SK-N-SH (cell line): Measurements from ENCODE around the gene CSF2RB. TPM values are rescaled to one million over a fixed set of nuclear protein-coding genes. Genes with fewer than 3 reads are reported as not detected.

ENCODE experiments used
- CTCF ChIA-PET: fragments of 300-600, 350-600 bp; formaldehyde crosslinking; extraction: SDS; loops from one replicate; lab custom pipeline; 2021; lab: Yijun Ruan, JAX
- POLR2A ChIA-PET: fragments of 350-600 bp; sonication (Branson Sonifier 250); formaldehyde crosslinking; extraction: SDS; loops from one replicate; lab custom pipeline; 2020; ENCODE audit warnings: antibody characterized with exemption, inconsistent platforms; lab: Yijun Ruan, JAX
- DNase-seq: peaks from one replicate; pipeline ENCODE4 v3.0.0; 2012
- H2AFZ ChIP-seq: fragments of 200-600 bp; sonication (generic); 2 replicates; pipeline ENCODE4 v1.8.1; 2016; ENCODE audit warnings: antibody characterized with exemption, mild to moderate bottlenecking, low read depth
- H3F3A ChIP-seq: fragments of 200-600 bp; sonication (generic); replicated peaks from 2 replicates; pipeline ENCODE3; 2016; ENCODE audit warnings: antibody characterized with exemption, mild to moderate bottlenecking; ENCODE audit not compliant: insufficient read depth
- H3K27ac ChIP-seq, 2 experiments: fragments of 200-500 bp in 1 of 2; fragments of 200-600 bp in 1 of 2; sonication (Bioruptor generic) in 1 of 2; sonication (generic), shearing (Covaris generic) in 1 of 2; 2 replicates each; pipeline versions ENCODE4 v1.5.1 to v1.6.1; 2014 to 2016; ENCODE audit warnings: low read depth in 2 of 2, inconsistent platforms in 1 of 2, low read length in 1 of 2, mild to moderate bottlenecking in 1 of 2, mixed read lengths in 1 of 2
- H3K27me3 ChIP-seq: fragments of 200-600 bp; sonication (generic), shearing (Covaris generic); 2 replicates; pipeline ENCODE4 v1.6.1; 2016; ENCODE audit warnings: mixed run types; ENCODE audit not compliant: insufficient read depth
- H3K36me3 ChIP-seq, 2 experiments: fragments of 200-500 bp in 1 of 2; fragments of 200-600 bp in 1 of 2; sonication (Bioruptor generic) in 1 of 2; sonication (generic) in 1 of 2; replicated peaks in 1 of 2; 2 replicates each; pipeline versions ENCODE3 to v1.5.1; 2014 to 2016; ENCODE audit warnings: low read length in 1 of 2, mild to moderate bottlenecking in 1 of 2; ENCODE audit not compliant: insufficient read depth in 2 of 2, control insufficient read depth in 1 of 2
- H3K4me1 ChIP-seq, 2 experiments: fragments of 200-500 bp in 1 of 2; fragments of 200-600 bp in 1 of 2; sonication (Bioruptor generic) in 1 of 2; sonication (generic), shearing (Covaris generic) in 1 of 2; 2 replicates each; pipeline versions ENCODE4 v1.5.1 to v1.6.1; 2014 to 2016; ENCODE audit warnings: low read depth in 1 of 2, low read length in 1 of 2, mixed run types in 1 of 2; ENCODE audit not compliant: insufficient read depth in 2 of 2, control insufficient read depth in 1 of 2
- H3K4me2 ChIP-seq: fragments of 200-600 bp; sonication (generic), shearing (Covaris generic); 2 replicates; pipeline ENCODE4 v1.6.1; 2017; ENCODE audit warnings: mixed run types
- H3K4me3 ChIP-seq, 2 experiments: fragments of 200-500 bp in 1 of 2; fragments of 200-600 bp in 1 of 2; sonication (Bioruptor generic) in 1 of 2; sonication (generic), shearing (Covaris generic) in 1 of 2; 2 replicates each; pipeline versions ENCODE4 v1.5.1 to v1.8.1; 2014 to 2016; ENCODE audit warnings: low read depth in 2 of 2, inconsistent platforms in 1 of 2, low read length in 1 of 2, mild to moderate bottlenecking in 1 of 2, mixed read lengths in 1 of 2, moderate library complexity in 1 of 2
- H3K79me2 ChIP-seq: fragments of 200-600 bp; sonication (generic); 2 replicates; pipeline ENCODE4 v1.8.1; 2017; ENCODE audit warnings: mild to moderate bottlenecking; ENCODE audit not compliant: insufficient read depth
- H3K9ac ChIP-seq: fragments of 200-600 bp; sonication (generic); 2 replicates; pipeline ENCODE4 v1.6.1; 2017; ENCODE audit warnings: mixed run types
- H3K9me2 ChIP-seq: fragments of 200-600 bp; sonication (generic); 2 replicates; pipeline ENCODE4 v1.6.1; 2017; ENCODE audit warnings: mixed run types
- H3K9me3 ChIP-seq: fragments of 200-600 bp; sonication (generic); 2 replicates; pipeline ENCODE4 v1.6.1; 2017; ENCODE audit warnings: mixed run types, mild to moderate bottlenecking, moderate library complexity
- H4K20me1 ChIP-seq: fragments of 200-600 bp; sonication (generic); 2 replicates; pipeline ENCODE4 v1.6.1; 2017; ENCODE audit warnings: mild to moderate bottlenecking, mixed run types; ENCODE audit not compliant: insufficient read depth
- GABPA ChIP-seq: IDR thresholded peaks from 2 replicates; pipeline ENCODE4 v1.4.0; 2012; ENCODE audit warnings: low read depth, mild to moderate bottlenecking
- MEF2A ChIP-seq: IDR thresholded peaks from 2 replicates; pipeline ENCODE4 v1.4.0; 2012; ENCODE audit warnings: low read depth, borderline replicate concordance
- NRF1 ChIP-seq: IDR thresholded peaks from 2 replicates; pipeline ENCODE4 v1.6.1; 2012; ENCODE audit warnings: low read depth, mild to moderate bottlenecking, low read length
- POLR2AphosphoS5 ChIP-seq: IDR thresholded peaks from 2 replicates; pipeline ENCODE4 v1.6.1; 2012; ENCODE audit warnings: low read depth, low read length
- RCOR1 ChIP-seq: fragments of 150-350 bp; IDR thresholded peaks from 2 replicates; pipeline ENCODE4 v1.6.1; 2017; ENCODE audit warnings: antibody characterized with exemption, low read length
- RFX5 ChIP-seq: IDR thresholded peaks from 2 replicates; pipeline ENCODE4 v1.6.1; 2012; ENCODE audit warnings: mild to moderate bottlenecking, improper control_type of control experiment, low read length
- RXRA ChIP-seq: IDR thresholded peaks from 2 replicates; pipeline ENCODE4 v1.4.0; 2012; ENCODE audit warnings: low read depth, mild to moderate bottlenecking, borderline replicate concordance
- SIN3A ChIP-seq: IDR thresholded peaks from 2 replicates; pipeline ENCODE4 v1.6.1; 2012; ENCODE audit warnings: low read depth, mild to moderate bottlenecking, low read length, moderate library complexity, borderline replicate concordance
- SMC3 ChIP-seq: IDR thresholded peaks from 2 replicates; pipeline ENCODE4 v1.6.1; 2012; ENCODE audit warnings: low read depth, low read length, improper control_type of control experiment
- YY1 ChIP-seq: IDR thresholded peaks from 2 replicates; pipeline ENCODE4 v1.4.0; 2012; ENCODE audit warnings: low read depth, mild to moderate bottlenecking
- WGBS: methylation state at CpG from one replicate; pipeline ENCODE4 v1.1.6; 2017; ENCODE audit warnings: low lambda C conversion rate; 5-methylcytosine and 5-hydroxymethylcytosine counted together
- polyA plus RNA-seq, 3 experiments: library from polyadenylated mRNA; depleted of rRNA; stranded (reverse); fragments of >200 nt; gene quantifications; 2 replicates each; pipeline ENCODE4 v1.2.3, GENCODE V29; 2012
- TF ChIP-seq, protein P1 (sequence below): fragments of 200-600 bp; sonication (generic); IDR thresholded peaks from 2 replicates; pipeline ENCODE4 v1.6.1; 2017; ENCODE audit warnings: antibody characterized with exemption, mild to moderate bottlenecking, moderate library complexity
- TF ChIP-seq, protein P2 (sequence below): fragments of 150-350 bp; IDR thresholded peaks from 2 replicates; pipeline ENCODE4 v1.6.1; 2017; ENCODE audit warnings: antibody characterized with exemption, low read length, low read depth, borderline replicate concordance
- TF ChIP-seq, protein P3 (sequence below): IDR thresholded peaks from 2 replicates; pipeline ENCODE4 v1.4.0; 2012; ENCODE audit warnings: low read depth, borderline replicate concordance
- TF ChIP-seq, protein P4 (sequence below): IDR thresholded peaks from 2 replicates; pipeline ENCODE4 v1.6.1; 2012; ENCODE audit warnings: mild to moderate bottlenecking, low read depth, low read length, moderate library complexity
- TF ChIP-seq, protein P5 (sequence below): IDR thresholded peaks from 2 replicates; pipeline ENCODE4; 2012

The CSF2RB gene
- polyA plus RNA-seq, 1 of the 3 experiments (the other 2 are of a cell fraction) = not detected

DNA sequence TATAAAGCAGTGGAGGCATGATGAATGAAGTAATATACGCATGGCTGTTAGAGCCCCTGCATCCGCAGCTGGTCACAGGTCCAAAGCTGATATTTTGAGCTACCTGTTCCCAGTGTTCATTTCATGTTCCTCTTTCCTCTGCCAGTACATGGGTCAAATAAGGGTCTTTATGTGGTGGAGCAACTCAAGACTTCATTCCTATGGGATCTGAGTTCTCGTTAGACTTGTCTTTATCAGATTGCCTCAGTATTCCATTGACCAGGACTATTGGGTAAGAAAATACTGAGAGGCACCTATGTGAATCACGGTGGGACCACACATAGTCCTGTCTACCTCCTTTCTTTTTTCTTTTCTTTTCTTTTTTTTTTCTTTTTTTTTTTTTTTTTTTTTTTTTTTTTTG lies 27.4 kb upstream of the CSF2RB start:
- no peaks in the 10 kb centered on the region for H3F3A ChIP-seq
- H3K4me2 ChIP-seq = no peak overlapping the region
- H3K79me2 ChIP-seq = no peaks in the 10 kb centered on the region
- WGBS = 58% methylated on average over 4 of the region's 4 CpGs
- no peak overlapping the region for H3K27ac ChIP-seq
- H4K20me1 ChIP-seq = no peaks in the 10 kb centered on the region
- H3K4me3 ChIP-seq = no peak overlapping the region
- no peaks in the 10 kb centered on the region for H3K9me2 ChIP-seq
- no peak overlapping the region for H2AFZ ChIP-seq
- H3K9me3 ChIP-seq = no peaks in the 10 kb centered on the region
- H3K9ac ChIP-seq = no peak overlapping the region
- H3K36me3 ChIP-seq = no peaks in the 10 kb centered on the region
- ChIA-PET POLR2A (no interaction called here), CTCF (interaction anchor here (5.2 kb wide), 1 partner anchor 29 kb away, joined by 23 read pairs; no protein-coding TSS in a partner anchor)
- TF ChIP-seq, protein P1, sequence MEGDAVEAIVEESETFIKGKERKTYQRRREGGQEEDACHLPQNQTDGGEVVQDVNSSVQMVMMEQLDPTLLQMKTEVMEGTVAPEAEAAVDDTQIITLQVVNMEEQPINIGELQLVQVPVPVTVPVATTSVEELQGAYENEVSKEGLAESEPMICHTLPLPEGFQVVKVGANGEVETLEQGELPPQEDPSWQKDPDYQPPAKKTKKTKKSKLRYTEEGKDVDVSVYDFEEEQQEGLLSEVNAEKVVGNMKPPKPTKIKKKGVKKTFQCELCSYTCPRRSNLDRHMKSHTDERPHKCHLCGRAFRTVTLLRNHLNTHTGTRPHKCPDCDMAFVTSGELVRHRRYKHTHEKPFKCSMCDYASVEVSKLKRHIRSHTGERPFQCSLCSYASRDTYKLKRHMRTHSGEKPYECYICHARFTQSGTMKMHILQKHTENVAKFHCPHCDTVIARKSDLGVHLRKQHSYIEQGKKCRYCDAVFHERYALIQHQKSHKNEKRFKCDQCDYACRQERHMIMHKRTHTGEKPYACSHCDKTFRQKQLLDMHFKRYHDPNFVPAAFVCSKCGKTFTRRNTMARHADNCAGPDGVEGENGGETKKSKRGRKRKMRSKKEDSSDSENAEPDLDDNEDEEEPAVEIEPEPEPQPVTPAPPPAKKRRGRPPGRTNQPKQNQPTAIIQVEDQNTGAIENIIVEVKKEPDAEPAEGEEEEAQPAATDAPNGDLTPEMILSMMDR = no peak
- no peak for TF ChIP-seq MEF2A
- TF ChIP-seq, all 33 proteins: peak for 0
- Histone ChIP-seq H3K27me3 (no peaks in the 10 kb centered on the region), H3K4me1 (no peaks in the 10 kb centered on the region)
- no peak for DNase-seq

DNA sequence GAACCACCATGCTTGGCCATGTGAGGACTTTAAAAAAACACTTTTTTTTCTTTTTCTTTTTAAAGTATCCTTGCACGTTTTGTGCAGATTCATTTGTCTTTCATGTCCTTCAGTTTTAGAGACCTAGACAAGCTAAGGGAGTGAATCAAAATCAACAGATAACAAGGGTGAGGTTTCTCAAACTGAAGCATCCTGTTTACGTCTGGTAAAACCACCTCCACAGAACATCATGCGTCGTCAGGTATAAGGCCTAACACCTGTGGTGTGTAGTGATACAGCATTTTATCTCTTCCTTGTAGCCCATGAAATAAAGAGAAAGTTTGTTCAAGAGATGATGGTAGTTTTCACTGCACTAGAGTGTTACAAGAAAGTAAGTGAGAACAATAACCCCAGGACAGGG lies 26.3 kb upstream of the CSF2RB start:
- Histone ChIP-seq H3K9me3 (no peaks in the 10 kb centered on the region), H3K9ac (no peak overlapping the region), H3F3A (no peaks in the 10 kb centered on the region), H4K20me1 (no peaks in the 10 kb centered on the region), H3K9me2 (no peaks in the 10 kb centered on the region), H3K79me2 (no peaks in the 10 kb centered on the region), H3K4me2 (no peak overlapping the region), H3K27ac (no peak overlapping the region), H3K4me3 (no peak overlapping the region), H3K4me1 (no peaks in the 10 kb centered on the region), H3K36me3 (no peaks in the 10 kb centered on the region), H2AFZ (no peak overlapping the region), H3K27me3 (no peaks in the 10 kb centered on the region)
- WGBS = 67% methylated on average over 4 of the region's 4 CpGs
- POLR2A ChIA-PET = no interaction called here
- DNase-seq = no peak
- CTCF ChIA-PET = interaction anchor here (5.2 kb wide), 1 partner anchor 31 kb away, joined by 23 read pairs; no protein-coding TSS in a partner anchor
- TF ChIP-seq, protein P2, sequence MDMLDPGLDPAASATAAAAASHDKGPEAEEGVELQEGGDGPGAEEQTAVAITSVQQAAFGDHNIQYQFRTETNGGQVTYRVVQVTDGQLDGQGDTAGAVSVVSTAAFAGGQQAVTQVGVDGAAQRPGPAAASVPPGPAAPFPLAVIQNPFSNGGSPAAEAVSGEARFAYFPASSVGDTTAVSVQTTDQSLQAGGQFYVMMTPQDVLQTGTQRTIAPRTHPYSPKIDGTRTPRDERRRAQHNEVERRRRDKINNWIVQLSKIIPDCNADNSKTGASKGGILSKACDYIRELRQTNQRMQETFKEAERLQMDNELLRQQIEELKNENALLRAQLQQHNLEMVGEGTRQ = no peak
- TF ChIP-seq GABPA (no peak), RFX5 (no peak), POLR2AphosphoS5 (no peak), NRF1 (no peak), SMC3 (no peak), YY1 (no peak), SIN3A (no peak), RCOR1 (no peak), RXRA (no peak)
- TF ChIP-seq, protein P3, sequence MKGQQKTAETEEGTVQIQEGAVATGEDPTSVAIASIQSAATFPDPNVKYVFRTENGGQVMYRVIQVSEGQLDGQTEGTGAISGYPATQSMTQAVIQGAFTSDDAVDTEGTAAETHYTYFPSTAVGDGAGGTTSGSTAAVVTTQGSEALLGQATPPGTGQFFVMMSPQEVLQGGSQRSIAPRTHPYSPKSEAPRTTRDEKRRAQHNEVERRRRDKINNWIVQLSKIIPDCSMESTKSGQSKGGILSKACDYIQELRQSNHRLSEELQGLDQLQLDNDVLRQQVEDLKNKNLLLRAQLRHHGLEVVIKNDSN = no peak
- TF ChIP-seq, protein P4, sequence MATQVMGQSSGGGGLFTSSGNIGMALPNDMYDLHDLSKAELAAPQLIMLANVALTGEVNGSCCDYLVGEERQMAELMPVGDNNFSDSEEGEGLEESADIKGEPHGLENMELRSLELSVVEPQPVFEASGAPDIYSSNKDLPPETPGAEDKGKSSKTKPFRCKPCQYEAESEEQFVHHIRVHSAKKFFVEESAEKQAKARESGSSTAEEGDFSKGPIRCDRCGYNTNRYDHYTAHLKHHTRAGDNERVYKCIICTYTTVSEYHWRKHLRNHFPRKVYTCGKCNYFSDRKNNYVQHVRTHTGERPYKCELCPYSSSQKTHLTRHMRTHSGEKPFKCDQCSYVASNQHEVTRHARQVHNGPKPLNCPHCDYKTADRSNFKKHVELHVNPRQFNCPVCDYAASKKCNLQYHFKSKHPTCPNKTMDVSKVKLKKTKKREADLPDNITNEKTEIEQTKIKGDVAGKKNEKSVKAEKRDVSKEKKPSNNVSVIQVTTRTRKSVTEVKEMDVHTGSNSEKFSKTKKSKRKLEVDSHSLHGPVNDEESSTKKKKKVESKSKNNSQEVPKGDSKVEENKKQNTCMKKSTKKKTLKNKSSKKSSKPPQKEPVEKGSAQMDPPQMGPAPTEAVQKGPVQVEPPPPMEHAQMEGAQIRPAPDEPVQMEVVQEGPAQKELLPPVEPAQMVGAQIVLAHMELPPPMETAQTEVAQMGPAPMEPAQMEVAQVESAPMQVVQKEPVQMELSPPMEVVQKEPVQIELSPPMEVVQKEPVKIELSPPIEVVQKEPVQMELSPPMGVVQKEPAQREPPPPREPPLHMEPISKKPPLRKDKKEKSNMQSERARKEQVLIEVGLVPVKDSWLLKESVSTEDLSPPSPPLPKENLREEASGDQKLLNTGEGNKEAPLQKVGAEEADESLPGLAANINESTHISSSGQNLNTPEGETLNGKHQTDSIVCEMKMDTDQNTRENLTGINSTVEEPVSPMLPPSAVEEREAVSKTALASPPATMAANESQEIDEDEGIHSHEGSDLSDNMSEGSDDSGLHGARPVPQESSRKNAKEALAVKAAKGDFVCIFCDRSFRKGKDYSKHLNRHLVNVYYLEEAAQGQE = no peak
- TF ChIP-seq, protein P1 = no peak
- TF ChIP-seq, protein P5, sequence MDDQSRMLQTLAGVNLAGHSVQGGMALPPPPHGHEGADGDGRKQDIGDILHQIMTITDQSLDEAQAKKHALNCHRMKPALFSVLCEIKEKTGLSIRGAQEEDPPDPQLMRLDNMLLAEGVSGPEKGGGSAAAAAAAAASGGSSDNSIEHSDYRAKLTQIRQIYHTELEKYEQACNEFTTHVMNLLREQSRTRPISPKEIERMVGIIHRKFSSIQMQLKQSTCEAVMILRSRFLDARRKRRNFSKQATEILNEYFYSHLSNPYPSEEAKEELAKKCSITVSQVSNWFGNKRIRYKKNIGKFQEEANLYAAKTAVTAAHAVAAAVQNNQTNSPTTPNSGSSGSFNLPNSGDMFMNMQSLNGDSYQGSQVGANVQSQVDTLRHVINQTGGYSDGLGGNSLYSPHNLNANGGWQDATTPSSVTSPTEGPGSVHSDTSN = no peak
